Ishikawa (cell line): ENCODE measurements around the gene OR5H14.

Experiments
- CEBPB ChIP-seq: IDR thresholded peaks from 2 replicates; pipeline ENCODE4 v1.6.1; 2012
- CREB1 ChIP-seq: IDR thresholded peaks from 2 replicates; pipeline ENCODE4 v1.6.1; 2012; ENCODE audit warnings: low read depth
- EP300 ChIP-seq: IDR thresholded peaks from 2 replicates; pipeline ENCODE4 v1.6.1; 2012; ENCODE audit warnings: borderline replicate concordance
- RAD21 ChIP-seq: IDR thresholded peaks from 2 replicates; pipeline ENCODE4 v1.6.1; 2012; ENCODE audit warnings: low read depth
- TCF12 ChIP-seq: IDR thresholded peaks from 2 replicates; pipeline ENCODE4 v1.6.1; 2012; ENCODE audit warnings: low read depth
- ZBTB7A ChIP-seq: IDR thresholded peaks from 2 replicates; pipeline ENCODE4 v1.6.1; 2012; ENCODE audit warnings: low read depth
- TF ChIP-seq, protein P1 (sequence below): IDR thresholded peaks from 2 replicates; pipeline ENCODE4 v1.6.1; 2012

DNA sequence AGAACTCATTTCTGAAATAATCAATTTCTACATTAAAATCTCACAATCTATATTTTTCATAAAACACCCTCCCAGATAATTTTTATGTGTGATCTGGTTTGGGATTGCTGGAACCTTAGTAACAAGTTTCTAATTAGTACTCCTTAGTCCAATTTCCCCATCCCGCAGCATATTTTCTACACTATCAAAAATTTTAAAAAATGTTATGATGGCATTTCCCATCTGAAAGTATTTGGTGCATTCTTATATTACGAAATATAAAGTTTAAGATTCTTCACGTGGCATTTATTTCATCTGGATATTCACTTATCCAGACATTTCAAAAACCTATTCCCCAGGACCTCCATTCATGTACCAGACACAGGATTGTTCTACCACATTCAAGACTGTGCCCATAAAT is 1.5 kb downstream of the OR5H14 start:
- no peak for TF ChIP-seq EP300
- no peak for TF ChIP-seq CEBPB
- TF ChIP-seq, protein P1, sequence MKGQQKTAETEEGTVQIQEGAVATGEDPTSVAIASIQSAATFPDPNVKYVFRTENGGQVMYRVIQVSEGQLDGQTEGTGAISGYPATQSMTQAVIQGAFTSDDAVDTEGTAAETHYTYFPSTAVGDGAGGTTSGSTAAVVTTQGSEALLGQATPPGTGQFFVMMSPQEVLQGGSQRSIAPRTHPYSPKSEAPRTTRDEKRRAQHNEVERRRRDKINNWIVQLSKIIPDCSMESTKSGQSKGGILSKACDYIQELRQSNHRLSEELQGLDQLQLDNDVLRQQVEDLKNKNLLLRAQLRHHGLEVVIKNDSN, result no peak
- no peak for TF ChIP-seq ZBTB7A
- TF ChIP-seq CREB1, result no peak
- TF ChIP-seq RAD21, result no peak
- TF ChIP-seq TCF12, result no peak
